HepG2 (cell line): ENCODE measurements around the gene DCLK1.

Experiments
- CEBPB ChIP-seq: IDR thresholded peaks from 2 replicates; pipeline ENCODE4 v1.6.1; 2011; ENCODE audit warnings: low read depth, low read length, improper control_type of control experiment, borderline replicate concordance
- HNF1B ChIP-seq: sonication (generic); formaldehyde crosslinking; IDR thresholded peaks from 2 replicates; pipeline ENCODE4 v1.5.1; 2020; ENCODE audit warnings: mild to moderate bottlenecking, moderate library complexity, missing genetic modification reagents
- MAZ ChIP-seq, 2 experiments: sonication (generic) in 1 of 2; formaldehyde crosslinking in 1 of 2; IDR thresholded peaks; 2 replicates each; pipeline versions ENCODE4 v1.5.0 to v1.6.1; 2012 to 2020; ENCODE audit warnings: low read depth in 2 of 2, mild to moderate bottlenecking in 2 of 2, borderline replicate concordance in 1 of 2, improper control_type of control experiment in 1 of 2, low read length in 1 of 2, missing genetic modification reagents in 1 of 2, moderate library complexity in 1 of 2
- NFE2L1 ChIP-seq: sonication (generic); formaldehyde crosslinking; IDR thresholded peaks from 2 replicates; pipeline ENCODE4 v1.4.0; 2020; ENCODE audit warnings: missing genetic modification reagents, mild to moderate bottlenecking, borderline replicate concordance
- RAD51 ChIP-seq: fragments of 450-650 bp; IDR thresholded peaks from 2 replicates; pipeline ENCODE4 v1.6.1; 2016; ENCODE audit warnings: borderline replicate concordance
- SMARCC2 ChIP-seq: fragments of 450-650 bp; IDR thresholded peaks from 2 replicates; pipeline ENCODE4 v1.6.1; 2017; ENCODE audit warnings: antibody characterized with exemption, mild to moderate bottlenecking
- THAP11 ChIP-seq: IDR thresholded peaks from 2 replicates; pipeline ENCODE4 v1.6.1; 2016; ENCODE audit warnings: missing biosample characterization, missing genetic modification reagents
- TF ChIP-seq, protein P1 (sequence below): sonication (generic); formaldehyde crosslinking; IDR thresholded peaks from 2 replicates; pipeline ENCODE4 v1.8.1; 2023; ENCODE audit warnings: mild to moderate bottlenecking, missing genetic modification reagents, borderline replicate concordance
- TF ChIP-seq, protein P2 (sequence below): sonication (generic); formaldehyde crosslinking; IDR thresholded peaks from 2 replicates; pipeline ENCODE4 v1.5.0; 2020; ENCODE audit warnings: missing genetic modification reagents
- TF ChIP-seq, protein P3 (sequence below): sonication (generic); formaldehyde crosslinking; IDR thresholded peaks from 2 replicates; pipeline ENCODE4 v1.4.0; 2020; ENCODE audit warnings: missing genetic modification reagents
- TF ChIP-seq, protein P4 (sequence below): sonication (generic); formaldehyde crosslinking; IDR thresholded peaks from 2 replicates; pipeline ENCODE4 v1.5.0; 2020; ENCODE audit warnings: mild to moderate bottlenecking, missing genetic modification reagents, moderate library complexity

DNA sequence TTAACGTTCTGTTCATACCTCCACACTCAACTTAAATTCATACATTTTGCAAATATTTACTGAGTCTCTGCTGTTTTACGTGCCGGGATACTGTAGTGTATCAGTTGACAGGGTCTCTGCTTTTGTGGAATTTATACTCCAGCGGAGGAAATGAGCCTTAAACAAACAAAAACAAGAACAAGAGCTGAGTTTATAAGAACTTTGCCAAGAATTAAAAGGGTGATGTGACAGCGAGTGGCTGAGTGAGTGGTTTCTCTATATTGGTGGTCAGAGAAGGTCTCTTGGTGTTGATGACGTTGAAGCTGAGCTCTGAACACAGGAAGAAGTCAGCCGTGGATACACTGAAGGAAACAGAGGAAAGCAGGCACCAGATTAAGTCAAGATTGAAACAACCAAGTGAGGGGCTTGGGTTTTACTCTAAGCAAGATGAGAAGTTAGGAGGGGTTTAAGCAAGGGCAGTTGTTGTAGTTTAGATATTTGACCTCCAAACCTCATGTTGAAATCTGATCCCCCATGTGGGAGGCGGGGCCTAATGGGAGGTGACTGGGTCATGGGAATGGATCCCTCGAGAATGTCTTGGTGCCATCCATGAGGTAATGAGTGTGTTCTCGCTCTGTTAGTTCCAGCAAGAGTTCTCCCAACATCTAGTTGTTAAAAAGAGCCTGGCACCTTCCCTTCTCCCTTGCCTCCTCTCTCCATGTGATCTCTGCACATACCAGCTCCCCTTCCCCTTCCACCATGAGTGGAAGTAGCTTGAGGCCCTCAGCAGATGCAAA, 248.3 kb downstream of the DCLK1 start:
- TF ChIP-seq NFE2L1 (CRISPR knock-in tag), result no peak
- TF ChIP-seq, protein P1, sequence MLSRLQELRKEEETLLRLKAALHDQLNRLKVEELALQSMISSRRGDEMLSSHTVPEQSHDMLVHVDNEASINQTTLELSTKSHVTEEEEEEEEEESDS, result no peak
- TF ChIP-seq CEBPB, result no peak
- TF ChIP-seq, protein P2, sequence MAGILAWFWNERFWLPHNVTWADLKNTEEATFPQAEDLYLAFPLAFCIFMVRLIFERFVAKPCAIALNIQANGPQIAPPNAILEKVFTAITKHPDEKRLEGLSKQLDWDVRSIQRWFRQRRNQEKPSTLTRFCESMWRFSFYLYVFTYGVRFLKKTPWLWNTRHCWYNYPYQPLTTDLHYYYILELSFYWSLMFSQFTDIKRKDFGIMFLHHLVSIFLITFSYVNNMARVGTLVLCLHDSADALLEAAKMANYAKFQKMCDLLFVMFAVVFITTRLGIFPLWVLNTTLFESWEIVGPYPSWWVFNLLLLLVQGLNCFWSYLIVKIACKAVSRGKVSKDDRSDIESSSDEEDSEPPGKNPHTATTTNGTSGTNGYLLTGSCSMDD (CRISPR knock-in tag), result no peak
- no peak for TF ChIP-seq HNF1B (CRISPR knock-in tag)
- TF ChIP-seq, protein P3, sequence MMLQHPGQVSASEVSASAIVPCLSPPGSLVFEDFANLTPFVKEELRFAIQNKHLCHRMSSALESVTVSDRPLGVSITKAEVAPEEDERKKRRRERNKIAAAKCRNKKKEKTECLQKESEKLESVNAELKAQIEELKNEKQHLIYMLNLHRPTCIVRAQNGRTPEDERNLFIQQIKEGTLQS (CRISPR knock-in tag), result no peak
- TF ChIP-seq MAZ (IDR thresholded peaks at IDR 0.05; ENCODE audit: borderline replicate concordance, low read depth, low read length), result no peak
- no peak for TF ChIP-seq MAZ (CRISPR knock-in tag; IDR thresholded peaks at IDR 0.05; ENCODE audit: low read depth)
- TF ChIP-seq, protein P4, sequence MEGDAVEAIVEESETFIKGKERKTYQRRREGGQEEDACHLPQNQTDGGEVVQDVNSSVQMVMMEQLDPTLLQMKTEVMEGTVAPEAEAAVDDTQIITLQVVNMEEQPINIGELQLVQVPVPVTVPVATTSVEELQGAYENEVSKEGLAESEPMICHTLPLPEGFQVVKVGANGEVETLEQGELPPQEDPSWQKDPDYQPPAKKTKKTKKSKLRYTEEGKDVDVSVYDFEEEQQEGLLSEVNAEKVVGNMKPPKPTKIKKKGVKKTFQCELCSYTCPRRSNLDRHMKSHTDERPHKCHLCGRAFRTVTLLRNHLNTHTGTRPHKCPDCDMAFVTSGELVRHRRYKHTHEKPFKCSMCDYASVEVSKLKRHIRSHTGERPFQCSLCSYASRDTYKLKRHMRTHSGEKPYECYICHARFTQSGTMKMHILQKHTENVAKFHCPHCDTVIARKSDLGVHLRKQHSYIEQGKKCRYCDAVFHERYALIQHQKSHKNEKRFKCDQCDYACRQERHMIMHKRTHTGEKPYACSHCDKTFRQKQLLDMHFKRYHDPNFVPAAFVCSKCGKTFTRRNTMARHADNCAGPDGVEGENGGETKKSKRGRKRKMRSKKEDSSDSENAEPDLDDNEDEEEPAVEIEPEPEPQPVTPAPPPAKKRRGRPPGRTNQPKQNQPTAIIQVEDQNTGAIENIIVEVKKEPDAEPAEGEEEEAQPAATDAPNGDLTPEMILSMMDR (CRISPR knock-in tag), result no peak
- no peak for TF ChIP-seq RAD51
- TF ChIP-seq SMARCC2, result no peak
- TF ChIP-seq THAP11, result no peak
